Stimulated activated CD4-positive, alpha-beta T cell treated with anti-CD3 and anti-CD28 coated beads, Interleukin-2, amount 100 ng/mL, for 4 hours (primary cell): Measurements from ENCODE around the gene NEBL.
"Not testable (repeated sequence)": the region's sequence is repeated elsewhere in the genome, so short reads cannot be mapped to it uniquely, and the experiment has no call there.

Experiments
- DNase-seq: peaks from one replicate; pipeline ENCODE4 v3.0.0-alpha.2; 2020; ENCODE audit warnings: low read depth

NEBL gene, protein sequence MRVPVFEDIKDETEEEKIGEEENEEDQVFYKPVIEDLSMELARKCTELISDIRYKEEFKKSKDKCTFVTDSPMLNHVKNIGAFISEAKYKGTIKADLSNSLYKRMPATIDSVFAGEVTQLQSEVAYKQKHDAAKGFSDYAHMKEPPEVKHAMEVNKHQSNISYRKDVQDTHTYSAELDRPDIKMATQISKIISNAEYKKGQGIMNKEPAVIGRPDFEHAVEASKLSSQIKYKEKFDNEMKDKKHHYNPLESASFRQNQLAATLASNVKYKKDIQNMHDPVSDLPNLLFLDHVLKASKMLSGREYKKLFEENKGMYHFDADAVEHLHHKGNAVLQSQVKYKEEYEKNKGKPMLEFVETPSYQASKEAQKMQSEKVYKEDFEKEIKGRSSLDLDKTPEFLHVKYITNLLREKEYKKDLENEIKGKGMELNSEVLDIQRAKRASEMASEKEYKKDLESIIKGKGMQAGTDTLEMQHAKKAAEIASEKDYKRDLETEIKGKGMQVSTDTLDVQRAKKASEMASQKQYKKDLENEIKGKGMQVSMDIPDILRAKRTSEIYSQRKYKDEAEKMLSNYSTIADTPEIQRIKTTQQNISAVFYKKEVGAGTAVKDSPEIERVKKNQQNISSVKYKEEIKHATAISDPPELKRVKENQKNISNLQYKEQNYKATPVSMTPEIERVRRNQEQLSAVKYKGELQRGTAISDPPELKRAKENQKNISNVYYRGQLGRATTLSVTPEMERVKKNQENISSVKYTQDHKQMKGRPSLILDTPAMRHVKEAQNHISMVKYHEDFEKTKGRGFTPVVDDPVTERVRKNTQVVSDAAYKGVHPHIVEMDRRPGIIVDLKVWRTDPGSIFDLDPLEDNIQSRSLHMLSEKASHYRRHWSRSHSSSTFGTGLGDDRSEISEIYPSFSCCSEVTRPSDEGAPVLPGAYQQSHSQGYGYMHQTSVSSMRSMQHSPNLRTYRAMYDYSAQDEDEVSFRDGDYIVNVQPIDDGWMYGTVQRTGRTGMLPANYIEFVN

DNA sequence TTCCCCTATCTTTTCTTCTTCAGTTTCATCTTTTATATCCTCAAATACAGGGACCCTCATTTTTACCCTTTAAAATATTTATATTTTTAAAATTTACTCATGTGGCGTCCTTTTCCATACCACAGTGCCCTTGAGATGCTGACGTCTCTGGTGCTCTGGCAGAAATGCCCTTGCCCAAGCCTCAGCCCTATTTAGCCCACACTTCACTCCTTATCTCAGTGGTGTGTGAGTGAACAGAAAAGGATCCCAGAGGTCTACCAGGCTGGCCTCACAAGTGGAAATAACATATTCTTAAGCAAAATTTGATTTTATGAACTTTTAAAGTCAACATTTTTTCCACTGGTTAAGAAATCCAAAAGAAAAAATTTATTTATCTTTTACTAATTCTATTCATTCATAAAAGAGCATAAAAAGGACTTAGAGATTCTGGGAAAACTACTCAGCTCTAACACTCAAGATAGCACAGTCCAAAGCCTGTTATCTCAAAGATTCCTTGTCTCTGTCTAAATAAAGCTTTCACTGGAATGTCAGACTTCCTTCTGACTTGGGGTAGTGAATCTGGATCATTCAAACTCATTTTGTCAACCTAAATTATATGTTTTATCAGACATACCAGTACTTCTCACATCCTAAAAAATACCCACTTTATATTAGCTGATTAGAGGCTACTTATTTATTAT is at the start of gene NEBL:
TSS of gene NEBL (minus strand) at position 166 of the 680 bp plus-strand sequence. CDS start at position 60, 106 bp downstream.
- DNase-seq: no peak

DNA sequence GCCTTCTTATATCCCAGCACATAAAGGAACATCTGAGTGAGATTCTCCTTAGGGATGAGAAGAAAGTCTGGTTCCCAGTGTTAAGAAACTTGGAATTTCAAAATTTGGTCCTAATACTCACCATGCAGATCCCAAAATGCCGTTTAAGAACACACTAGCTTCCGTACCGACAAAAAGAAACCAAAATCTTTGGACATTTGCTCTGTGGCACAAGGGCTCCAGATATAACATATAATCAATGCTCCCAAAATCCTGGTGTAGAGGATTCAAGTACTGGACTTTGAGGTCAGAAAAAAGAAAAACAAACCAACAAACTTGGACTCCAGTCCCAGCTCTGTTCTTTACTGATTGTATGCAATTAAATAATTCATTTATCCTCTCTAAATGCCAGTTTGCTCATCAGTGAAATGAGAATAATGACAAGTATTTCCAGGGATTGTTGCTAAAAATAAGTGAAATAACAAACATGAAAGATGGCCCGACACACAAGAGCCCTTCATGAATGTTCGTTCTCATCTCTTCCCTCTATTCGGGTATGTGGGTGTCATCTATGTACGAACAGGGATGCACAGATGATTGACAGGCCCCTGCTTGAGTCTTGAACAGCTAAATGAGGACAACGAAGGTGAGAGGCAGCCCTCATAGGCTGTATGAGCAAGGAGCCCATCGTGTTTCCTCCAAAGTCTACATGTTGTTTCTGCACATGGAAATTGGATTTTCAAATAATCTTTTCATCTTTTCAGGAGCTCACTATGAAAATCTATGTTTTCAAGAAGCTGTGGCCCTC is 48.6 kb upstream of the NEBL start:
- DNase-seq: no peak

DNA sequence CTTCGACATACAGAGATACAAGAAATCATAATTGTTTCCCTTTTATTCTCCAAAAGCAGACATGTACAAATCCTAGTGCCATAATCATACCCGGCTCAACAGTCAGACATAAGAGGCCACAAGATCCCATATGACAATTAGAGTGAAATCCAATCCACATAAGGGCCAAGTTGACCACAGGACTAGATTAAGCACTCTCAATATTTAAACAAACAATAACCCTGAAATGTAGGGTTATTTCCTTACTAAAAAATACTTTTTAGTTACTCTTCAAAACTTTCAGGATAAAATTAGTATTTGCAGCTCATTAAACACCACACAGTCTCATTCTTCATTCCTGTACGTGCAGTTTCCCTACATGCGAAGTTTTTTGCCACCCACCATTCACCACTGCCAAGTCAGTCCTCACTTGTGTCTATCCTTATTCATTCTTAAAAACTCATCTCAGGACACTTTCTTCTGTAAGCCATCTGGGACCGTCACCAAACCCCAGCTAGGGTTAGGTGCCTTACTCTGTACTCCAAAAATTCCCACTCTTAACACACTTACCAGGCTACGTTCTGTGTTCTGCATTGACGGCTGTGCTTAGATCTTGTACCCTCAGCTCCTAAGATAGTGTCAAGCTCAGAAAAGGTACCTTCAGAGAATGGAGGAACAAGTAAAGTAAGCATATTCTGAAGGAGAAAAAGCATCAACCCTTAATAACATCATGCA is 47.8 kb upstream of the NEBL start:
- no peak for DNase-seq

DNA sequence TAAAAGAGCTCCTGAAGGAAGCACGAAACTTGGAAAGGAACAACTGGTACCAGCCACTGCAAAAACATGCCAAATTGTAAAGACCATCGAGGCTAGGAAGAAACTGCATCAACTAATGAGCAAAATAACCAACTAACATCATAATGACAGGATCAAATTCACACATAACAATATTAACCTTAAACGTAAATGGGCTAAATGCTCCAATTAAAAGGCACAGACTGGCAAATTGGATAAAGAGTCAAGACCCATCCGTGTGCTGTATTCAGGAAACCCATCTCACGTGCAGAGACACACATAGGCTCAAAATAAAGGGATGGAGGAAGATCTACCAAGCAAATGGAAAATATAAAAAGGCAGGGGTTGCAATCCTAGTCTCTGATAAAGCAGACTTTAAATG is 42.3 kb upstream of the NEBL start:
- DNase-seq: not testable (repeated sequence)

DNA sequence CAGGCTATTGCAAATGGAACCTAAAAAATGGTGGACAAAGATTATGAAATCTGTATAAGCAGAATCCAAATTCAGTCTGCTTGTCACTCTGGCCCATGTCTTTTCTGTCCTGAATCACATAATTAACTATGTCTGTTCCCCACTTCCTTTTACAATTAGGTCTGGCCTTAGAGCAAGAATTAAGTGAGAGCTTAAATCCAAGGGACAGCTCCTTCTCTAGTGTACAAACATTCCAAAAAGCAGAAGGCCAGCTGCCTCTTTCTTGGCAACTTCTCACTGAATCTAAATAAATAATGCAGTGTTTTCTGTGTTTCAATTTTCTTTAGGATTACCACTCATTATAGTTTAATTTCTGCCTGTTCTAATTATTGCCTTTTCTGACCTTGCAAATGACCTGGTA is 39.3 kb upstream of the NEBL start:
- DNase-seq: no peak

DNA sequence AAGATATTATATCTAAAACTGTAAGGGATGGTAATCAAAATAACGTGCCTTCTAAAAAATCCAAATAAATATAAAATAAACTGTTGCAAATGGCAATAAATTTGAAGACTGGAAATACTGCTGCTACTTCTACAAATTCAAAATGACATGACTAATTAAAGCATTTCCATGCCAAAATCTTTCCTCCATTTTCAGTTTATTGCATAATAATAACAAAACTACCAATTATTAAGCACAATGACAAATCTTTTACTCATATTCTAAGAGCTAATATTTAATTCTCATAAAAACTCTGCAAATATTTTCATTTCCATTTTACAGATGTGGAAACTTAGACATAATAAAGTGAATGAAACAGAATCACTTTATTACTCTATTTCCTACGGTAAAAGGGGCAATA is 38.8 kb upstream of the NEBL start:
- DNase-seq: no peak

DNA sequence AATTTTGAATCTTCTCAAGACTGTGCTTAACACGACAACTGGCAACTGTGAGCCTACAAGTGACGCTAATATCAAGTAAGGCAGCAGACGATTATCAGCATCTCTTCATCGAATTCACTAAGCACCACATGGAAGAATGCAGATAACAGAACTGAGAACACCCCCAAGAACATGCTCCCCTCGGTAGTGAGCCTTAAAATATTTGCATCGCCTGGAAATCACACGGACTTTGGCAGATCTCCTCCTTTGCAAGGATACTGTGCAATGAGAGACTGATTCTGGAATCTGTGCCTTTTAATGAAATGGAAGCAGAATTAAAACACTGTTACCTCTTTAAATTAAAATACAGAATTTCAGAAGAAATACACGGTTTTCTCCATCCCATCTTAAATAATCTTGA is 38.2 kb upstream of the NEBL start:
- no peak for DNase-seq

DNA sequence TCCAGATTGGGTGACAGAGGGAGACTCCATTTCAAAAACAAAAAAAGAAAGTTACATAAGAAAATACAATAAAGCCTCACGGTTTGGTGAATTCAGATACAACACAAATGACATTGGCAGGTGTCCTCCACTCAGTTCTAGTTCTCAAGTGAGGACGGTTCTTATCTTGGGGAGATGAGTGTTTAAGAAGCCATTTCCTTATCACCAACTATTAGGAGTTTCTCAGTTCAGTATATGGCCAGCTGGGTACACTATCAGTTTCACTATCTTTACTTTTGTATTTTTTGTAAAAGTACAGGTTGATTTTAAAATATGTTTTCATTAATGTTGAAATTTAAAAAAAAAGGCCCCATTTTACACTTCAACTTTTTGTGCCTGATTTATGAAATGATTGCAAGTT is 36.6 kb upstream of the NEBL start:
- DNase-seq: no peak

DNA sequence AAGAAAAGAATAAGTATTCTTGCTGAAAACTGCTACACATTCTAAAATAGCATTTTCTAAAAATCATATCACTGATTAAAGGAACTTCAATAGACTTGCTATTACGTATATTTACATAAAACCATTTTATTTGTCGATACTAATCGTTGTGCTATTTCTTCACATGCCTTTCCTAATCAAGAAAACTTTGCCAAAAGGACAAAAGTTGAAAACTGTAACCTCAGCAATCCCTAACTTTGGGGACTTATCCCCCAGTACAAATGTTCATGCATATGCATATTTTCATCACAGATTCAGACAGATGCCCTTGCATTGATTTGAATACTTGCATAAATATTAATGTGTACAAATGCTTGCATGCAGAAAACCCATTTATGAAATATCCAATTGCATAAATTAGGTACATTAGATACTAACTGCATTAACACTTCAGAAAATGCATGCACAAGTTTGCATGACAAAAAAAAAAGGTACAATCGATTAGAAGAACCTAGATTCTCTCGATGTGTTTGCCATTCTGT is 35.6 kb upstream of the NEBL start:
- no peak for DNase-seq

DNA sequence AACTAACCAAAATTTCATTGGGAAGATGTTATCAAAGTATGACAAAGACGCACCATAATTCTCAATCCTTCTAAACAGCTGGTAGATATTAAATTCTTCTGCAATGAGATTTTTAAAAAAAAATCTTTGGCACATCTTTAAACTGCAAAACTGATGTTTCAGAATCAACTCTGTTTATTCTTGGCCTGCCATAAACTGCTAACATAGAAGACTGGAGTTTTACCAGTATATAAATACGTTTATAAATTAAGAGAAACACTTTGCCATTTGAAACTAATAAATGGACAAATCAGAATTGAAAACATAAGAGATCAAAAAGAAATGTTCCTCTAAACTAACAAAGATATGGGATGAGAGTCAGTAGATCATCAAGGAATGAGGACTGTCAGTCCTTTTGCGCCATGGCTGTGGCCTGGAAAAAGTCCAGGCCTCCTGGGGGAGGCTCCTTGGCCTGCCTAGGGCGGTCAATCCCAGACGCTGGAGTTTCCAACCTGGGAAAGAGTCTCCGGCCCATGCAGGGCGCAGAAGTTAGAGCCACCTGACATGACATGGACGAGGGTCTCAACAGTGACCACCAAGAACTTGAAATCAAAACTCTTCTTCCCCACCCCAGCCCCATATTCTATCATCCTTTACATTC is 34.2 kb upstream of the NEBL start:
- no peak for DNase-seq

DNA sequence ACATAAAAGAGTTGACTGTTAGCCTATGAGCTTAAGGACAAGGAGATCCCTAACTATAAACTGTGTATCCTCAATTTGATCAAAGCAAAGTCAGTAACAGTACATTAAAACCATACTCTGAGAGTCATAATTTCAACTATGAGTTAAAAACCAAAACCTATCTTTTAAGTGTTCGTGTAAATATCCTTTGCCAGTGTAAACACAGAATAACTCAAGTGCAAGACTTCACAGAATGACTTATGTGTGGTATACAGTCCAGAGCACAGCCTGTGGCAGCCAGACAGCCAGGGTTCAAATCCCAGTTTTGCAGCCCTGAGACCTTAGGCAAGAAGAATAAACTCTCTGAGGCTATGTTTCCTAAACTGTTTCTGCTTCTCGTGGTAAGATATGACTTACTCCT is 30.3 kb upstream of the NEBL start:
- DNase-seq: no peak

DNA sequence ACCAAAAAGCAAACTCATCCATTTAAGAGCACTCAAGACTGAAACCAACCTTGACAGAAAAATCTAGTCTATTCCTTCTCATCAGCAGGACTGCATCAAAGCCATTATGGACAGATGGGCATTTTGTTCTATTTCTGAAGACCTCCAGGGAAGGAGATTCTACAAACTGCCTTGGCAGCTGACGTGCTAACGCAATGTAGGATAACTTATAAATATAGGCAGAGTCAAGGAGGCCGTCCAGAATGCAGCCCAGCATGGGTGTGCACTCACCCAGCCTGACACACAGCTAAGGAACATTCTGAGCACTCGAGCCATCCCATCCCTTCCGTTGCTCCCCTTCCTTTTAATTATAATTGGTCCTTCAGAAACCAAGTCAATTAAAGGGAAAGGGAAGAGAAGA is 25.3 kb upstream of the NEBL start:
- DNase-seq: no peak

DNA sequence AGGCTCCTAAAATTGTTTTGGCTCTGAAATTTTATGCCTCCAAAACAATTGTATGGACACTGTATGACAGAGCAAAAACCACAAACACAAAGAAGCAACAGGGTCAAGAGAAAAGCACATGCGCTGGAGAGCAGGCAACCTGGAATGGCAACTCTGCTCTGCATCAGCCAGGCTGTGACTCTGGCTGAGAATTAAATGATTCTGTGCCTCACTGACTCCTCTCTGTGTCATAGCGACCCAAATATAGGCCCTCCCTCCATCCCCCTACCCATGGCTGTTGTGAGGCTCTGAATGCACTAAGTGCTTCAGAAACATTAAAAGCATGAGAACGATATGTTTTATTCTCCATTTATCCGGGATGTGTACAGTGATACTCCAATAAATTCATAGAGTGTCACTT is 24.9 kb upstream of the NEBL start:
- DNase-seq: no peak

DNA sequence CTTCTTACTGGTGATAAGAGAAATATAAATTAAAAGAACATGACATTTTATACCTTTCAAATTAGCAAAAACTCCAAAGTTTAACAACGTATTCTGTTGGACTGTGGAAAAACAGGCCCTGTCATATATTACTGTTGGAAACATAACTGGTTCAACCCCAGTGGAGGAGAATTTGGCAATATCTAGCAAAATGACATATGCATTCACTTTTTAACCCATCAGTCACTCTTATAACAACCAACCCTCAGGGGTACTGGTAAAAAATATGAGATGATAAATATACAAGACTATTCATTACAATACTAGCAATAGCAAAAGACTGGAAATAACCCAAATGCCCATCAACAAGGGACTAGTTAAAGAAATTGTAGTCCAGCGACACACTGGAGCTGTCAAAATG is 22.9 kb upstream of the NEBL start:
- no peak for DNase-seq

DNA sequence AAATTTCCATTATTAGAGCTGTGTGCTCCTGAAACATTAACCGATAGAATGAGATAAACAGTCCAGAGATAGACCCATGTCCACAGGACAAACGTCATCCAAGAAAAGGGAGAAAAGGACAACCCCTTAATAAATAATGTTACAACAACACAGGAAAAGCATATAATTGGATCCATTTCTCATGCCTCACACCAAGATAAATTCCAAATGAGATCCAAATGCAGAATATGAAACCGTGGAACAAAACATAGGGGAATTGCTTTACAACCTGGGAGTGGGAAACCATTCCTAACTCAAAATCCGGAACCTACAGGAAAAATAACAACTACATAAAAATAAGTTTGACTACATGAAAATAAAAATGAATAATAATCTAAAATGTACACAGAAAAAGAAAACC is 22.4 kb upstream of the NEBL start:
- DNase-seq: no peak

DNA sequence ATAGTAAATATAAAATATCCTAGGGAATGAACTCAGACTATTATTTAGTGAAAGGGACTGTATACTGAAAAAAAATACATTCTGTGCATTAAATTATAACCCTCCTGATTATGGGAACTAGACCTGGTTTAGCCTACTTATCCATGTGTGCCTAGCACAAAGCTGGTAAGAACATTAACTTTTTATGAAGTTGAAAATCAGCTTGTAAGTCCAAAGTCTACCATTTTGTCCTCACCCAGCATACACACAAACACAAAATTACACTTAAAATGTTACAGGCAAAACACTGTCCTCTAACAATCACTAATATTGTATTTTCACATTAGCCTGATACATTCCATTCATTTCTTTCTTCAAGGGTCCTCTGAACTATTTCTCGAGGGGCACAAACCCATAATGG is 19.9 kb upstream of the NEBL start:
- no peak for DNase-seq

DNA sequence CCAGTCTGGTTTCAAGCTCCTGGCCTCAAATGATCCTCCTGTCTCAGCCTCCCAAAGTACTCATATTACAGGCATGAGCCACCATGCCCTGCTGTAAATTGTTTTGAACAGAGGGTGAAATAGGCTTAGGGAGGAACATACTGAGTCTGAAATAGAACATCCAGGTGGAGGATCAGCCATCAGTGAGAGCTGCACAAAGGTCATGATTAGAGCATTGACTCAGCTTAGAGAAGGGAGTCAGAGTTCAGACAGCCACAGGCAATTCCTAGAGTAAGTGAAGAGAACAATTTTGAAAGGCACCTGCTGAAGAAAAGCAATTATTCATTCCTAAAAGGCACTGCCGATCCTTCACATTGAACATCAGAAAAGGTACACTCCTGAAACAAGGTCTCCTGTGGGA is 15.9 kb upstream of the NEBL start:
- no peak for DNase-seq

DNA sequence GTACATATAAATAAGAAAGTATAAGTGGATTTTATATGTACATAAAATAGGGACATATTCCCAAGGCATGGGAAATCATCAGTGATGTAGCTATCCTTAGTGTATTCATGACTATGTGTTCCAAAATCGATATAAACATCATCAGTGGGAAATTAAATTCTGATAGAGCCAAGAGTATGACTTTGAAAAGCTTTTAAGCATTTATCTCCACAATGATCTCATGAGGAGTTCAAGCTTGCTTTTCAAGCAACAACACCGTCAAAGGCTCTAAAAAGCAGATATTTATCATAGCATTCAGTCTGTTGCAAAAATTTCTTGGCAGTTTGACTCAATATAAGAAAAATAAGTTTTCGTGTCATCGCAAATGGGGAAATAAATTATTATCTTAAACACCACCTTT is 14.5 kb upstream of the NEBL start:
- DNase-seq: no peak

DNA sequence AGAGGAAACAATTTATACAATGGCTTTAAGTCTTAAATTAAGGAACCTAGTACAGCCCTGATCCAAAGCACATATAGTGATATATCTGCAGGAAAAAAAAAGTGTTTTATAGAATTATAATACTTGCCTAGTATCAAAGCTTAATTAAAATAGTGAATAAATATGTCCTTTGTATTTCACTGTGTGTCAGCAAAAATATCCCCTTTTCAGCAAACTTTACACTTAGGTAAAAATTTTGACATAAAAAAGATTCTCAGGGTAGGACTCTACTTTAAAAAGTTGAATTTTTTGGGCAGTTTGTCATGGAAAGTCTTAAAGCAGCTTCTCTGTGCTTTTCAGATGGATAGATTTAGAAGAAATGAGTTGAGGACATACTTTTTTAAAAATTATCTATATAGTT is 12.7 kb upstream of the NEBL start:
- no peak for DNase-seq

DNA sequence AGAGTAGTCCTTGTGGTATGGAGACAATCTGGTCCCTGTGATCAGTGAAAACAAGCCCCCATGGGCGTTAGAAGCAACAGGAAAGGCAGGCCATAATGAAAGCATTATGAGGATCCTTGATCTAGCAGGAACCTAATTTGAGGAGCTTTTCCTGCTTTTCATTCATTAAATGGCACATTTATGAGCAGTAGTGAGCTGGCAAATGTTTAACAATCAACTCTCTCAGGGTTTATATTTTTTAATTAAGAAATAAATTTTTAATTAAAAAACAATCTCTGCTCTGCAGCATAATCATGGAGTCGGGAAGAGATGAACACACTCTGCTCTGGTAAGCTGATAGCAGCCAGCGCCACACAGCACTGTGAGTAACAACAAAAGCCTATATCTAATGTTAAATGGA is 11.3 kb upstream of the NEBL start:
- no peak for DNase-seq
